IMR-90 (cell line): ENCODE data around the gene CYTH4. TPM values are rescaled to one million over a fixed set of nuclear protein-coding genes. Genes with fewer than 3 reads are reported as not detected.

Experiments used
- ATAC-seq: fragments of 200-7000 bp; cut with Tn5 transposase; 2 replicates; pipeline ENCODE4 v1.9.1; 2020; ENCODE audit warnings: low read depth, mild to moderate bottlenecking, moderate library complexity
- BruUV-seq: library from RNA; stranded (reverse); fragments of 400-500 nt; replicated peaks from 2 replicates; lab custom pipeline; 2021; lab: Mats Ljungman, UMichigan
- CTCF ChIA-PET: fragments of 300-600 bp; formaldehyde crosslinking; extraction: SDS; loops from one replicate; lab custom pipeline; 2021; ENCODE audit warnings: antibody characterized with exemption; lab: Yijun Ruan, JAX
- POLR2A ChIA-PET: fragments of 300-600 bp; sonication (Branson Sonifier 250); formaldehyde crosslinking; loops from one replicate; lab custom pipeline; 2022; ENCODE audit warnings: antibody characterized with exemption; ENCODE audit not compliant: unreplicated experiment; lab: Charles Lee
- DNase-seq: peaks from one replicate; pipeline ENCODE4 v3.0.0; 2013
- H2AFZ ChIP-seq: replicated peaks from 2 replicates; pipeline ENCODE3; 2013; ENCODE audit warnings: low read length, mild to moderate bottlenecking; ENCODE audit not compliant: poor library complexity
- H2AK5ac ChIP-seq: 2 replicates; pipeline ENCODE4 v1.6.1; 2013; ENCODE audit warnings: low read depth, low read length, inconsistent platforms
- H2AK9ac ChIP-seq: replicated peaks from 2 replicates; pipeline ENCODE3; 2013; ENCODE audit warnings: mild to moderate bottlenecking, low read depth, low read length, moderate library complexity; ENCODE audit not compliant: poor library complexity
- H2BK120ac ChIP-seq: 2 replicates; pipeline ENCODE4 v1.6.1; 2013; ENCODE audit warnings: low read depth, low read length, inconsistent platforms
- H2BK15ac ChIP-seq: 3 replicates; pipeline ENCODE4 v1.6.1; 2013; ENCODE audit warnings: low read depth, low read length, inconsistent platforms
- H2BK20ac ChIP-seq: 2 replicates; pipeline ENCODE4 v1.6.1; 2013; ENCODE audit warnings: low read depth, mild to moderate bottlenecking, inconsistent platforms, low read length, moderate library complexity
- H2BK5ac ChIP-seq: 2 replicates; pipeline ENCODE4 v1.6.1; 2013; ENCODE audit warnings: mild to moderate bottlenecking, low read depth, low read length, inconsistent platforms; ENCODE audit not compliant: poor library complexity, severe bottlenecking
- H3K14ac ChIP-seq: replicated peaks from 2 replicates; pipeline ENCODE4 v1.6.1; 2013; ENCODE audit warnings: low read depth, low read length, inconsistent platforms
- H3K18ac ChIP-seq: 2 replicates; pipeline ENCODE4 v1.6.1; 2013; ENCODE audit warnings: low read depth, low read length, control low read depth
- H3K23ac ChIP-seq: 2 replicates; pipeline ENCODE4 v1.6.1; 2013; ENCODE audit warnings: low read depth, low read length, inconsistent platforms
- H3K27ac ChIP-seq: 2 replicates; pipeline ENCODE4 v1.5.1; 2013; ENCODE audit warnings: mild to moderate bottlenecking, control low read depth, low read length; ENCODE audit not compliant: insufficient read depth
- H3K27me3 ChIP-seq: 2 replicates; pipeline ENCODE4 v1.6.1; 2013; ENCODE audit warnings: low read length; ENCODE audit not compliant: control insufficient read depth, insufficient read depth
- H3K36me3 ChIP-seq: 2 replicates; pipeline ENCODE4 v1.6.1; 2013; ENCODE audit warnings: low read length, mixed read lengths; ENCODE audit not compliant: control insufficient read depth, insufficient read depth
- H3K4ac ChIP-seq: 2 replicates; pipeline ENCODE4 v1.6.1; 2013; ENCODE audit warnings: low read depth, low read length, inconsistent platforms
- H3K4me1 ChIP-seq: 2 replicates; pipeline ENCODE4 v1.6.1; 2013; ENCODE audit warnings: low read length, mixed read lengths; ENCODE audit not compliant: control insufficient read depth, insufficient read depth
- H3K4me2 ChIP-seq: 2 replicates; pipeline ENCODE4 v1.6.1; 2013; ENCODE audit warnings: low read depth, mild to moderate bottlenecking, control low read depth, low read length, moderate library complexity
- H3K4me3 ChIP-seq: 2 replicates; pipeline ENCODE4 v1.5.1; 2013; ENCODE audit warnings: low read depth, mild to moderate bottlenecking, control low read depth, low read length, moderate library complexity; ENCODE audit not compliant: insufficient read depth
- H3K56ac ChIP-seq: 2 replicates; pipeline ENCODE4 v1.6.1; 2013; ENCODE audit warnings: low read length, inconsistent platforms; ENCODE audit not compliant: insufficient read depth; ENCODE audit errors: extremely low read depth
- H3K79me1 ChIP-seq, 2 experiments: 2 replicates each; pipeline ENCODE4 v1.6.1; 2013; ENCODE audit warnings: low read length in 2 of 2, inconsistent platforms in 1 of 2, low read depth in 1 of 2
- H3K9ac ChIP-seq: 2 replicates; pipeline ENCODE4 v1.6.1; 2013; ENCODE audit warnings: low read depth, low read length, control low read depth
- H3K9me1 ChIP-seq: 2 replicates; pipeline ENCODE4 v1.6.1; 2013; ENCODE audit warnings: low read length, inconsistent platforms; ENCODE audit not compliant: insufficient read depth
- H3K9me3 ChIP-seq: 2 replicates; pipeline ENCODE4 v1.6.1; 2013; ENCODE audit warnings: low read length; ENCODE audit not compliant: control insufficient read depth, insufficient read depth
- H4K20me1 ChIP-seq: 2 replicates; pipeline ENCODE4 v1.6.1; 2013; ENCODE audit warnings: low read length, inconsistent platforms; ENCODE audit not compliant: insufficient read depth
- H4K5ac ChIP-seq: 2 replicates; pipeline ENCODE4 v1.6.1; 2013; ENCODE audit warnings: mild to moderate bottlenecking, low read depth, low read length, control low read depth
- H4K8ac ChIP-seq, 2 experiments: 2 replicates each; pipeline ENCODE4 v1.6.1; 2013; ENCODE audit warnings: low read depth in 2 of 2, low read length in 2 of 2, control low read depth in 1 of 2, inconsistent platforms in 1 of 2
- H4K91ac ChIP-seq: 2 replicates; pipeline ENCODE4 v1.6.1; 2013; ENCODE audit warnings: low read depth, low read length, inconsistent platforms; ENCODE audit not compliant: insufficient read depth
- BHLHE40 ChIP-seq: fragments of 150-350 bp; IDR thresholded peaks from 2 replicates; pipeline ENCODE4 v1.6.1; 2016; ENCODE audit warnings: mild to moderate bottlenecking, low read depth, low read length
- CEBPB ChIP-seq: IDR thresholded peaks from 2 replicates; pipeline ENCODE4 v1.6.1; 2012; ENCODE audit warnings: low read depth, low read length, improper control_type of control experiment
- CHD1 ChIP-seq: IDR thresholded peaks from 2 replicates; pipeline ENCODE4 v1.6.1; 2012; ENCODE audit warnings: low read depth, low read length, improper control_type of control experiment
- CTCF ChIP-seq: conservative IDR thresholded peaks from 2 replicates; pipeline ENCODE4 v1.5.1; 2012; ENCODE audit warnings: mild to moderate bottlenecking, low read depth, low read length, improper control_type of control experiment
- ELK1 ChIP-seq: fragments of 150-350 bp; IDR thresholded peaks from 2 replicates; pipeline ENCODE4 v1.6.1; 2016; ENCODE audit warnings: low read depth, mild to moderate bottlenecking, low read length, moderate library complexity, borderline replicate concordance
- FOS ChIP-seq: fragments of 150-350 bp; IDR thresholded peaks from 2 replicates; pipeline ENCODE4 v1.6.1; 2016; ENCODE audit warnings: low read depth, low read length
- MAFK ChIP-seq: IDR thresholded peaks from 2 replicates; pipeline ENCODE4 v1.6.1; 2012; ENCODE audit warnings: low read depth, low read length, improper control_type of control experiment
- MAZ ChIP-seq: IDR thresholded peaks from 2 replicates; pipeline ENCODE4 v1.6.1; 2012; ENCODE audit warnings: low read depth, mild to moderate bottlenecking, low read length, improper control_type of control experiment, moderate library complexity, borderline replicate concordance
- MXI1 ChIP-seq: IDR thresholded peaks from 2 replicates; pipeline ENCODE4 v1.6.1; 2012; ENCODE audit warnings: low read depth, mild to moderate bottlenecking, low read length, moderate library complexity, borderline replicate concordance
- NFE2L2 ChIP-seq: fragments of 150-350 bp; IDR thresholded peaks from 2 replicates; pipeline ENCODE4 v1.6.1; 2016; ENCODE audit warnings: low read depth, mild to moderate bottlenecking, low read length
- POLR2A ChIP-seq: IDR thresholded peaks from 2 replicates; pipeline ENCODE4 v1.6.1; 2012; ENCODE audit warnings: mild to moderate bottlenecking, low read depth, low read length
- RAD21 ChIP-seq: IDR thresholded peaks from 2 replicates; pipeline ENCODE4 v1.6.1; 2012; ENCODE audit warnings: low read length, improper control_type of control experiment
- RCOR1 ChIP-seq: IDR thresholded peaks from 2 replicates; pipeline ENCODE4 v1.6.1; 2012; ENCODE audit warnings: mild to moderate bottlenecking, low read length, improper control_type of control experiment; ENCODE audit not compliant: insufficient replicate concordance
- RFX5 ChIP-seq: IDR thresholded peaks from 2 replicates; pipeline ENCODE4 v1.8.0; 2012; ENCODE audit warnings: low read depth, mild to moderate bottlenecking, low read length, moderate library complexity
- SMC3 ChIP-seq: fragments of 150-350 bp; IDR thresholded peaks from 2 replicates; pipeline ENCODE4 v1.6.1; 2016; ENCODE audit warnings: low read depth, mild to moderate bottlenecking, antibody characterized with exemption, low read length, moderate library complexity
- USF2 ChIP-seq: fragments of 150-350 bp; IDR thresholded peaks from 2 replicates; pipeline ENCODE4 v1.6.1; 2017; ENCODE audit warnings: mild to moderate bottlenecking, antibody characterized with exemption, low read length, low read depth
- WGBS, 2 experiments: methylation state at CpG; one replicate each; pipeline versions ENCODE4 v1.1.5 to v1.1.7; 2013; ENCODE audit warnings: missing lambda C conversion rate in 2 of 2; ENCODE audit not compliant: insufficient read length in 1 of 2; ENCODE audit errors: extremely low coverage in 2 of 2; 5-methylcytosine and 5-hydroxymethylcytosine counted together
- dilution Hi-C: fragments of 300-500 bp; cut with HindIII; formaldehyde crosslinking; loops from one replicate; pipeline ENCODE4 v1.14.3; 2018; ENCODE audit warnings: low sequenced_read_pairs; ENCODE audit not compliant: unreplicated experiment
- in situ Hi-C: fragments of 300-500 bp; cut with MboI; formaldehyde crosslinking; loops from 3 replicates; pipeline ENCODE4 v1.14.3; 2019; ENCODE audit warnings: low sequenced_read_pairs, inconsistent platforms, mixed read lengths
- intact Hi-C: fragments of 100-400 bp; cut with micrococcal nuclease; formaldehyde crosslinking; loops from 2 replicates; pipeline ENCODE4 v1.10.0; 2022
- polyA plus RNA-seq, 3 experiments: library from polyadenylated mRNA; depleted of rRNA; stranded (reverse); fragments of >200 nt; gene quantifications; 2 replicates each; pipeline ENCODE4 v1.2.3, GENCODE V29; 2012; ENCODE audit warnings: low replicate concordance in 1 of 3
- total RNA-seq: library from RNA; depleted of rRNA; stranded (reverse); fragments of >200 nt; gene quantifications from 2 replicates; pipeline ENCODE4 v1.2.3, GENCODE V29; 2012

CYTH4 gene
- total and polyA plus RNA-seq, 2 of the 4 experiments (the other 2 are of a cell fraction) = 0.36 to 0.55 TPM

DNA sequence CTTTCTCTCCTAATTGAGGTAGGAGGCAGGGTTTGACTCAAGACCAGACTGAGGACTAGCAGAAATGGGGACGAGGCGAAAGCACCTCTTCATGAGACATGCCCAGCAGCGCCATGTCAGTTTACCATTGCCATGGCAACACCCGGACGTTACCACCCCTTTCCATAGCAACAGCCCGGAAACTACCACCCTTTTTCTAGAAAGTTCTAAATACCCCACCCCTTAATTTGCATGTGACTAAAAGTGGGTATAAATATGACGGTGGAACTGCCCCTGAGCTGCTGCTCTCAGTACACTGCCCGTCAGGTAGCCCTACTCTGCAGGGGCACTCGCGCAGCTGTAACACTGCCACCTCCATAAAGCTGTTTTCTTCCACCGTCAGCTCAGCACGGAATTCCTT lies 32.3 kb upstream of the CYTH4 start:
- Histone ChIP-seq H3K14ac (no peak overlapping the region), H3K36me3 (no peaks in the 10 kb centered on the region), H3K9ac (no peak overlapping the region), H4K20me1 (no peaks in the 10 kb centered on the region), H2AK5ac (no peak overlapping the region), H4K91ac (no peak overlapping the region), H2BK5ac (no peak overlapping the region), H2BK15ac (no peak overlapping the region), H3K18ac (no peak overlapping the region), H3K4me3 (no peak overlapping the region), H3K4ac (no peak overlapping the region), H2BK120ac (no peak overlapping the region), H2AK9ac (no peak overlapping the region), H3K56ac (no peak overlapping the region), H2AFZ (no peak overlapping the region), H3K79me1 (no peaks in the 10 kb centered on the region), H3K27me3 (no peaks in the 10 kb centered on the region), H3K23ac (no peak overlapping the region), H3K27ac (no peak overlapping the region), H3K9me3 (no peaks in the 10 kb centered on the region), H4K5ac (no peak overlapping the region), H3K4me2 (no peak overlapping the region), H2BK20ac (no peak overlapping the region), H4K8ac (no peak overlapping the region), H3K9me1 (no peaks in the 10 kb centered on the region), H3K4me1 (peaks cover 7% of the 10 kb centered on the region)
- dilution Hi-C loops (no loop called here), intact Hi-C loops (no loop called here), in situ Hi-C loops (no loop called here)
- no peak for ATAC-seq
- BruUV-seq = no TSS peak
- TF ChIP-seq RCOR1 (no peak), BHLHE40 (no peak), POLR2A (no peak), CEBPB (no peak), NFE2L2 (no peak), RAD21 (no peak), MAZ (no peak), USF2 (no peak), SMC3 (no peak), ELK1 (no peak), MAFK (no peak), CHD1 (no peak), RFX5 (no peak), FOS (no peak), MXI1 (no peak), CTCF (no peak)
- WGBS, 2 experiments = no CpG with 5 or more reads among the region's 12 CpGs
- no peak for DNase-seq
- ChIA-PET CTCF (no interaction called here), POLR2A (no interaction called here)
